ENCODE data around the gene FHAD1.

FHAD1 gene

GRCh38 chr1:15325375-15326085 is 78.5 kb downstream of the FHAD1 start:
- H3K79me1 ChIP-seq (ENCODE audit: low read depth, low read length) = no peaks in the 10 kb centered on the region
- no peak overlapping the region for H3K4me3 ChIP-seq (ENCODE audit: low read length in 2 of 2)

DNA sequence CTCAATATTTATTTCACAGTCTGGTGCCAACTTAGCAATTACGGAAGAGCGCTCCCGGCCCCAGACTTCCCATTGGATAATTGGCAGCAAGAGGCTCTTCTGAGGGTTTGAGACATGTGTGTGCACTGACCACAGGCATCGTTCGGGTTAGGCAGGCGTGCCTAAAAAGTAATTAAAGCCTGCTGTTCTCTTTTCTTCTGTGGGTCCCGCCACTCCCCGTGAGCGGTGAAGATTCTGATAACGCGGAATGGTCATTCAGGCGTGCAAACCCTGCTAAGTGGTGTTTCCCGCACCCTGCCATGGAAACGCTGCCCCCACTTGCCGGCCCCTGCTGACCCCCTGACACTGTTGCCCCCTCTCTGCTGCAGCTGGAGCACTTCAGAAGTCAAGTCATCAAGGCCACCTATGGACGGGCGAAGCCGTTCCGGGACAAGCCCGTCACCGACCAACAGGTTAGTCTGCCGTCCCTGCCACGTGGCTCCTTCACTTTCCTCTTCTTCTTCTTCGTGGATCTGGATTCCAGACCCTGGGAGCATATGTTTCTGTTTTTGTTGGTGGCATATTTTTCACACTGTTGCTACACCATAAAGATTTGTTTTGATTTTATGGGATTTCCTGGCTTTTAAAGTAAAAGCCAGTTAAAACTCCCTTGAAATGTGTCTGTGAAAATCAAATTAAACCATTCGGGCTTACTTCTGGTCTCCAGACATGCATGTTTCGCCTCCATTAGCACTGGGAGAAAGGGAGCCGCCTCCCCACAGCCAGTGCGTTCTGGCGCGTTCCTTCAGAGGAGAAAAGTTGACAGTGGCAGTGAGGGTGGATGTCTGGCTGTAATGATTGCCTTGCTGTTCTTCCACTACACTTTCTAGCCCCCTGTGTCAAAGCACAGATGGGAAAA is 79.9 kb downstream of the FHAD1 start:
- H3K9ac ChIP-seq (ENCODE audit: low read depth, low read length, poor library complexity) = no peak overlapping the region
- peak overlapping the region; percentile 26 for H3K27ac ChIP-seq (replicated peaks; ENCODE audit: low read length)
- H3K36me3 ChIP-seq (replicated peaks in 1 of 2; ENCODE audit: control insufficient read depth in 2 of 2, insufficient read depth in 2 of 2, low read length in 2 of 2) = no peaks in the 10 kb centered on the region
- no peak overlapping the region for H3K23ac ChIP-seq (ENCODE audit: low read depth, low read length, poor library complexity)
- H3K14ac ChIP-seq (ENCODE audit: low read length) = no peak overlapping the region
- H2BK5ac ChIP-seq (ENCODE audit: low read length) = no peak overlapping the region
- peak overlapping the region; percentile 68 for H3K18ac ChIP-seq (ENCODE audit: low read length)
- H2BK120ac ChIP-seq (ENCODE audit: low read depth, low read length) = no peak overlapping the region
- peak; percentile 50 for DNase-seq (ENCODE audit: low spot score)
- H2BK12ac ChIP-seq (ENCODE audit: low read length) = no peak overlapping the region
- peak overlapping the region in 1 of 2 donors; percentile 33 for H3K4me3 ChIP-seq (ENCODE audit: low read length in 2 of 2)
- H4K91ac ChIP-seq (ENCODE audit: low read depth, low read length, poor library complexity) = no peak overlapping the region
- peak overlapping the region; percentile 44 for H3K4me2 ChIP-seq (ENCODE audit: insufficient read depth, low read length, poor library complexity, severe bottlenecking)
- H2AK5ac ChIP-seq (ENCODE audit: low read depth, low read length) = no peak overlapping the region
- H4K8ac ChIP-seq (ENCODE audit: low read depth, low read length) = no peak overlapping the region
- WGBS, 2 donors (ENCODE audit: extremely low coverage in 2 of 2, insufficient read length in 2 of 2, insufficient replicate concordance in 1 of 2) = no CpG with 5 or more reads among the region's 30 CpGs
- H3K9me3 ChIP-seq (replicated peaks in 1 of 2; ENCODE audit: control insufficient read depth in 2 of 2, insufficient read depth in 1 of 2, low read depth in 1 of 2, low read length in 2 of 2) = no peaks in the 10 kb centered on the region
- no peaks in the 10 kb centered on the region for H3K79me1 ChIP-seq (ENCODE audit: low read depth, low read length)
- H3K4me1 ChIP-seq (ENCODE audit: control insufficient read depth in 2 of 2, insufficient read depth in 1 of 2, low read depth in 1 of 2, low read length in 2 of 2) = peaks cover 20 to 27% of the 10 kb centered on the region in 2 donors
- no peak overlapping the region for H3K4ac ChIP-seq (ENCODE audit: low read length)
- peak overlapping the region; percentile 66 for H2AFZ ChIP-seq (ENCODE audit: low read length)
- H2BK15ac ChIP-seq (ENCODE audit: low read length) = no peak overlapping the region
- peaks cover 0 to 32% (median 0%) of the 10 kb centered on the region in 3 experiments for H3K27me3 ChIP-seq (ENCODE audit: control insufficient read depth in 3 of 3, insufficient read depth in 3 of 3, low read depth in 1 of 3, low read length in 3 of 3)

More at GRCh38 chr1:15325375-15326085, 78.5 kb downstream of the FHAD1 start:
- H3K9me3 ChIP-seq (replicated peaks in 1 of 2; ENCODE audit: control insufficient read depth in 2 of 2, insufficient read depth in 1 of 2, low read depth in 1 of 2, low read length in 2 of 2) = no peaks in the 10 kb centered on the region
- H3K27me3 ChIP-seq (ENCODE audit: control insufficient read depth in 3 of 3, insufficient read depth in 3 of 3, low read depth in 1 of 3, low read length in 3 of 3) = peaks cover 0 to 31% (median 0%) of the 10 kb centered on the region in 3 experiments
- no peak overlapping the region for H2BK12ac ChIP-seq (ENCODE audit: low read length)
- H4K8ac ChIP-seq (ENCODE audit: low read depth, low read length) = no peak overlapping the region
- WGBS, 2 donors (ENCODE audit: extremely low coverage in 2 of 2, insufficient read length in 2 of 2, insufficient replicate concordance in 1 of 2) = no CpG with 5 or more reads among the region's 4 CpGs
- H3K14ac ChIP-seq (ENCODE audit: low read length) = no peak overlapping the region
- H3K4me2 ChIP-seq (ENCODE audit: insufficient read depth, low read length, poor library complexity, severe bottlenecking) = no peak overlapping the region
- no peak overlapping the region for H4K91ac ChIP-seq (ENCODE audit: low read depth, low read length, poor library complexity)
- H2BK120ac ChIP-seq (ENCODE audit: low read depth, low read length) = no peak overlapping the region
- no peak overlapping the region for H3K23ac ChIP-seq (ENCODE audit: low read depth, low read length, poor library complexity)
- peaks cover 20 to 27% of the 10 kb centered on the region in 2 donors for H3K4me1 ChIP-seq (ENCODE audit: control insufficient read depth in 2 of 2, insufficient read depth in 1 of 2, low read depth in 1 of 2, low read length in 2 of 2)
- no peak overlapping the region for H2AFZ ChIP-seq (ENCODE audit: low read length)
- H2BK15ac ChIP-seq (ENCODE audit: low read length) = peak overlapping the region; percentile 18
- H3K9ac ChIP-seq (ENCODE audit: low read depth, low read length, poor library complexity) = no peak overlapping the region
- H2BK5ac ChIP-seq (ENCODE audit: low read length) = no peak overlapping the region
- no peak for DNase-seq (ENCODE audit: low spot score)
- peak overlapping the region; percentile 23 for H2AK5ac ChIP-seq (ENCODE audit: low read depth, low read length)
- peak overlapping the region; percentile 56 for H3K18ac ChIP-seq (ENCODE audit: low read length)
- no peaks in the 10 kb centered on the region for H3K36me3 ChIP-seq (replicated peaks in 1 of 2; ENCODE audit: control insufficient read depth in 2 of 2, insufficient read depth in 2 of 2, low read length in 2 of 2)
- H3K27ac ChIP-seq (replicated peaks; ENCODE audit: low read length) = no peak overlapping the region
- H3K4ac ChIP-seq (ENCODE audit: low read length) = no peak overlapping the region

DNA sequence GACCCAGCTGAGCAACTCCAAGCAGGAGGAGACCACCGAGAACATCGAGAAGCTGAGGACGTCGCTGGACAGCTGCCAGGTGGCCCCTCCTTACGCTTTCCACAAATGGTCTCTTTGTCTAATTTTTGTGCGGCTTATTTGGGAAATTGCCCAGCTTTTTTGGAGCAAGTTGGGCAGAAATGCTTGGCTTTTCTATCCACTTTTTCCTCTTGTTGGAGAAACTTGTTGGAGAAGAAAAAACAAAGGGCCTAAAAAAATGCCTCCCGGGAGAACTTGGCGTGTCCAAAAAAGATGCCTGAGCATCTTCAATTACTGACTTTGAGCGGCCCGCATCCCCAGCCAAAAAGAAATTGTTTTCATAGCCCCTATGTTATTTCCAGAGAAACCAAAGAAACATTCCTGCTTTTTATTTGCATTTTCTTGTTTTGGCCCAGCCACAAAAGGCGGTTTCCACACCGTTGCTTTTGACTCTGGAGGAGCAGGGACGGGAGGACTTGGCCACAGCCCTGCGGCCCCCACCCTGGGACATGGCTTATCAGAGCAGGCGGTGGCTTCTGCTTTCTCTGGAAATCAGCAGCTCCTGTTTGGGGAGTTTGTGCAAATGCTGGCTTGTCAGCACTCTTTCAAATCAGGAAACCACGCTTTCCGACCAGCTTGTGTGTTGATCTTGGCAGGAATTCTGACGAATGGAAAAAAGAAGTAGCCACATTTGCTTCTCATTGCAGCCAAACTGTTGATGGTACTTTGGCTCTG is 81.5 kb downstream of the FHAD1 start:
- WGBS, 2 donors (ENCODE audit: extremely low coverage in 2 of 2, insufficient read length in 2 of 2, insufficient replicate concordance in 1 of 2) = no CpG with 5 or more reads among the region's 18 CpGs
- H3K79me1 ChIP-seq (ENCODE audit: low read depth, low read length) = no peaks in the 10 kb centered on the region
- no peak overlapping the region for H2BK12ac ChIP-seq (ENCODE audit: low read length)
- DNase-seq (ENCODE audit: low spot score) = no peak
- no peak overlapping the region for H2BK5ac ChIP-seq (ENCODE audit: low read length)
- no peak overlapping the region for H3K4me2 ChIP-seq (ENCODE audit: insufficient read depth, low read length, poor library complexity, severe bottlenecking)
- no peak overlapping the region for H2BK15ac ChIP-seq (ENCODE audit: low read length)
- H4K8ac ChIP-seq (ENCODE audit: low read depth, low read length) = no peak overlapping the region
- no peak overlapping the region for H3K4ac ChIP-seq (ENCODE audit: low read length)
- H4K91ac ChIP-seq (ENCODE audit: low read depth, low read length, poor library complexity) = no peak overlapping the region
- H3K27ac ChIP-seq (replicated peaks; ENCODE audit: low read length) = no peak overlapping the region
- H3K23ac ChIP-seq (ENCODE audit: low read depth, low read length, poor library complexity) = no peak overlapping the region
- peaks cover 0 to 35% (median 0%) of the 10 kb centered on the region in 3 experiments for H3K27me3 ChIP-seq (ENCODE audit: control insufficient read depth in 3 of 3, insufficient read depth in 3 of 3, low read depth in 1 of 3, low read length in 3 of 3)
- peaks cover 20 to 27% of the 10 kb centered on the region in 2 donors for H3K4me1 ChIP-seq (ENCODE audit: control insufficient read depth in 2 of 2, insufficient read depth in 1 of 2, low read depth in 1 of 2, low read length in 2 of 2)
- no peak overlapping the region for H2AK5ac ChIP-seq (ENCODE audit: low read depth, low read length)
- no peak overlapping the region for H2BK120ac ChIP-seq (ENCODE audit: low read depth, low read length)
- H2AFZ ChIP-seq (ENCODE audit: low read length) = peak overlapping the region; percentile 8
- no peak overlapping the region for H3K4me3 ChIP-seq (ENCODE audit: low read length in 2 of 2)
- H3K9ac ChIP-seq (ENCODE audit: low read depth, low read length, poor library complexity) = no peak overlapping the region
- H3K18ac ChIP-seq (ENCODE audit: low read length) = no peak overlapping the region
- no peaks in the 10 kb centered on the region for H3K36me3 ChIP-seq (replicated peaks in 1 of 2; ENCODE audit: control insufficient read depth in 2 of 2, insufficient read depth in 2 of 2, low read length in 2 of 2)
- H3K9me3 ChIP-seq (replicated peaks in 1 of 2; ENCODE audit: control insufficient read depth in 2 of 2, insufficient read depth in 1 of 2, low read depth in 1 of 2, low read length in 2 of 2) = no peaks in the 10 kb centered on the region
- no peak overlapping the region for H3K14ac ChIP-seq (ENCODE audit: low read length)
